ENCODE results near the gene SND1.

DNA sequence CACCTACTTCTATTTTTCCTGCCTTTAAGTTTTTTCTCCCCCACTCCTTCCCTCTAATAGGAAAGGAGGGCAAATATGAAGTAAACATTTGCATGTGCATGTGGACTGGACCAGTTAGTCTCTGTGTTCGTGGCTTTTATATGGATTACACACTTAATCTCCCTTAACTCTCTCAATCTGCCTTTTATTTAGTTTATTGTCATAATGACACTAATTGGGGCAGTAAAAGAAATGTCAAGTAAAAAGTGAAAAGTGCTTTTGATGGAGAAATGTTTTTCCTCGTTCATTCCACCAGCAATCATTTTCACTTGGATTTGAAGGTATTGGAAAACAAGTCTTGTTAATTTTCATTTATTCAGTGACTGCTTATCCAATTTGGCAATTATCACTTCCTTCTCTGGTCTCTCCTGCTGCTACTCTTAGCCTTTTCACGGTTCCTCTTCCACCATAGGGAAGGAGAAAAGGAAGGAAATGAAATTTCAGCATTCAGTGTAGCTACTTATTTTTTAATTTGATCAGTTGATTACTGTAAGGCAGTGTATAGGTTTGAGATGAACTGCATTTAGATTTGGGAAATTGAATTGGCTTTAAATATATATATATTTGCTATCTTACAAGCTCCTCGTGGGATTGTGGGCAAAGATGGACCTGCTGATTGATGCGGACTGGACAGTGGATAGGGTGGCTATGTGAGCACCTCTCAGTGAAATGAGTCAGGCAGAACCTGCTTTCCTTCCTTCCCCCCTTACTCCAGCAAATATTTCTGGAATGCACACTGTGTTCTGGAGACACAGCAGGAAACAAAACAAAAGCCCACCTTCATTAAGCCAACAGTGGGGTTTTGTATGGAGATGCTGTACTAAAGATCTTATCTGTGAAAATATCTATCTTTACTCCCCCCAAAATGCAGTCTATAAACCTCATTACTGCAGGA lies 301.7 kb downstream of the SND1 start:
- TF ChIP-seq, protein P1, sequence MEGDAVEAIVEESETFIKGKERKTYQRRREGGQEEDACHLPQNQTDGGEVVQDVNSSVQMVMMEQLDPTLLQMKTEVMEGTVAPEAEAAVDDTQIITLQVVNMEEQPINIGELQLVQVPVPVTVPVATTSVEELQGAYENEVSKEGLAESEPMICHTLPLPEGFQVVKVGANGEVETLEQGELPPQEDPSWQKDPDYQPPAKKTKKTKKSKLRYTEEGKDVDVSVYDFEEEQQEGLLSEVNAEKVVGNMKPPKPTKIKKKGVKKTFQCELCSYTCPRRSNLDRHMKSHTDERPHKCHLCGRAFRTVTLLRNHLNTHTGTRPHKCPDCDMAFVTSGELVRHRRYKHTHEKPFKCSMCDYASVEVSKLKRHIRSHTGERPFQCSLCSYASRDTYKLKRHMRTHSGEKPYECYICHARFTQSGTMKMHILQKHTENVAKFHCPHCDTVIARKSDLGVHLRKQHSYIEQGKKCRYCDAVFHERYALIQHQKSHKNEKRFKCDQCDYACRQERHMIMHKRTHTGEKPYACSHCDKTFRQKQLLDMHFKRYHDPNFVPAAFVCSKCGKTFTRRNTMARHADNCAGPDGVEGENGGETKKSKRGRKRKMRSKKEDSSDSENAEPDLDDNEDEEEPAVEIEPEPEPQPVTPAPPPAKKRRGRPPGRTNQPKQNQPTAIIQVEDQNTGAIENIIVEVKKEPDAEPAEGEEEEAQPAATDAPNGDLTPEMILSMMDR (conservative IDR thresholded peaks at IDR 0.05 in 1 of 2, IDR thresholded peaks at IDR 0.05 in 1 of 2; ENCODE audit: extremely low read depth in 1 of 2, insufficient read depth in 1 of 2, low read depth in 1 of 2, low read length in 2 of 2), result no peak
- no peak for TF ChIP-seq EZH2 (IDR thresholded peaks at IDR 0.05; ENCODE audit: borderline replicate concordance, low read length)

All from mammary epithelial cell (primary cell).